HG03457 (cell line): ENCODE measurements around the gene TRIM41.
A peak's percentile ranks its signal among the peaks of the same experiment; 100 is the strongest.
"Not testable (repeated sequence)": the region's sequence is repeated elsewhere in the genome, so short reads cannot be mapped to it uniquely, and the experiment has no call there.

Experiments used
- ATAC-seq: cut with Tn5 transposase; IDR thresholded peaks from one replicate; pipeline ENCODE4 v1.9.1; 2021; ENCODE audit warnings: moderate number of reproducible peaks; ENCODE audit not compliant: unreplicated experiment

Gene TRIM41

DNA sequence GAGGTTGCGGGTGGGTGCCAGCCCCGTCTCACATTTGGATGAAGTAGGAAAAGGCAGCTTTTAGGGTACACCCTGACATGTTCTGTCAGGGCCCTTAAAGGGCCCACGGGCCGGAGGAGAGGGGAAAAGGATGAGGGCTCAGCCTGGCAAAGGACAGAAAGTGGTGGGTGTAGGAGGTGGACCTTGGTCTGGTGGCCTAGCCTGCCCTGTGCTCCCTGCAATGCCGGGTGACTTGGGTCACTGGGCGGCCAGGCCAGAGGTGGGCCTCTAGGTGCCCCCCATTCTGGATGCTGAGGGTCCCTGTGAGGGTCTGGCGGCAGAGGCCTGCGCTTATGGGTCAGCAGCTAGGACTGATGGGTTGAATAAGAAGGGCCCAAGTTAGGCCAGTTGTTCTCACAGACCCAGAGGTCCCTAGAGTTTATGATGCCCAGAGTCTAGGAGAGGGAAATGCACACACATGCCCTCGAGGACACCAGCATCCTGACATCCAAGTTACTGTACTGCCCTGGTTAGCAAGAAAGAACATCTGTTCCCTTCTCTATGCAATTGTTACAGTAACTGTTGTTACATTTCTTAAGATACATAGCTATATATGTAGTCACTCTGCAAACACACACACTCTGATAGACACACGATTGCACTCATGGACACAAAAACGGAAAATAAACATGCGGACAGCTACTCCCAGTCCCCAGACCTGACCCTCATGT is 30.6 kb upstream of the TRIM41 start:
- no peak for ATAC-seq

GRCh38 chr5:181193656-181194055 is 29.4 kb upstream of the TRIM41 start:
- no peak for ATAC-seq

DNA sequence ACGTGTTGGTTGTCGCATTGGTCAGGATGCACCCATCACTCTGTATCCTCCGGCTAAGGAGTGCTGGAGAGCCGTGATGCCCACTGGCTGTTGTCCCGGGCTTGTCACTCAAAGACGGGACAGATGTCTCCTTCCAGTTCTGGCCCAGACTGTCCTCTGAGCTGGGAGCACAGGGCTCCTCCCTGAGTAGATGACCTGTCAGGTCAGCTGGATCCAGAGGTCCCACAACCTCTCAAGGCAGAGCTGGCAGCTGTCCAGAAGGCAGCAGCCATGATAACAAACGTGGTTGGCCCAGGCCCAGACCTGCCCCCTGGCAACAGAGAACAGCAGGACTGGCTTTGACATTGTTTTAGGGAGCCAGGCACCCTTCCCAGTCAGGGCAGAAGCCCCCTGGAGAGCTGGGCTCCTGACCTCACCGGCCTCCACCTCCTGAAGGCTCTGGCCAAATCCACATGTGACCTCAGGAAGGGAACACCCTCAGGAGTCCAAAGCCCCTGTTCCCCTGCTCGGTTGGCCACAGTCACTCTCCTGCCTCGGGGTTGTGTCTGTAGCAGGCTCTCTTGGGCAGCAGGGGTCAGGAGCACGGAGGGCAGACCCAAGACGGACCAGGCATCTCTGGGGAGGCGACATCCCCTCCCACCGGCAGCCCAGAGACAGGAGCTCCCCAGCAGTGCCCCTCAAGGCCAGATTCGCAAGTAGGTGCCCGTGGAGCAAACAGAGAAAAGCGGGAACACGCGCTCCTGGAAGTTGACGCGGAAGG is 28.4 kb upstream of the TRIM41 start:
- no peak for ATAC-seq

DNA sequence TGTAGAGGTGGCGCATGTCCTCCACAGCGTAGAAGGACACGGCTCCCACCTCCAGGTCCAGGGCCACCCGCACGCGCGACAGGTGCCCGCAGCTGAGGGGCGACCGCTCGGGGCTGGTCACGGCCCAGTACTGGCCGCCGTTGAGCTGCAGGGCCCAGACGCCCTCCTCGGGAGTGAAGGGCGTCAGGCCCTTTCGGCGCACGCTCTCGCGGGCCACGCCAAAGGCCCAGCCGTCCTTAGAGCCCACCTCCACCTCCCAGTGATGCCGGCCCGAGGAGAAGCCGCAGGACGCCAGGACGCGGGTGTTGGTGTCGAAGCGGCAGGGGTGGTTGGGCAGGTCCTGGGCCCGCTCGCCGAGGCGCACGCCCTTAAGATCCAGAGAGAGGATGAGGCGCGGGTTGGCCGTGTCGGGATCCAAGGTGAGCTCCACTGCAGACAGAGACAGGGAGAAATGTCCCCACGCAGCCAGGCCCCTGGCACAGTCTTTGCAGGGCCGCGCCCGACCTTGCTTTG is 27.8 kb upstream of the TRIM41 start:
- ATAC-seq, result no peak

DNA sequence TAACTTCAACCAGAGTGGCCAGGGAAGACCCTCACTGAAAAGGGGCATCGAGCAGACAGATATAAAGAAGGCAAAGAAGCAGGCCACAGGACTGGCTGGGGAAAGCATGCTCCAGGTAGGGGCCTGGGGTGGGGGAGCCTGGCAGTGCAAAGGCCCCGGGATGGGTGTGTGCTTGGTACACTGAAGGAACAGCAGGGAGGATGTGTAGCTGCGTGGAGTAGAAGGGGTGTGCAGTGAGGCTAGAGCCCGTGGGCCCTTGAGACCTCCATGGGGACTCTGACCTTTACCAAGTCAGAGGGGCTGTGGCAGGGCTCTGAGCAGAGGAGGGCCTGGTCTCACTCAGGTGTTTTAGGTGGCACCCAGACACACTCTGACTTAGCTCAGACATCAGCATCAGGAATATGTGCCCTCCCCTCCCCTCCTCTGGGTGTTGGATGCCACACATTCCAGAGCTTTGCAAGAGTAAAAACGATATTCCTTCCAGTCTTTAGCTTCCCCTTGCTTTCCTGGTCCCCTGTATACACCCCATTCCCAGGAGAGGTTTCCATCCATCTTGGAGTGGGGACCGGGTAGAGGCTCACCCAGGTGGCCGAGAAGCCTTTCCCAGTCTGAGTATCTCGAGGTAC is 25.6 kb upstream of the TRIM41 start:
- no peak for ATAC-seq

GRCh38 chr5:181198106-181198685 is 24.9 kb upstream of the TRIM41 start:
- ATAC-seq, result no peak

GRCh38 chr5:181198905-181199519 is 24.1 kb upstream of the TRIM41 start:
- peak; percentile 52 for ATAC-seq

DNA sequence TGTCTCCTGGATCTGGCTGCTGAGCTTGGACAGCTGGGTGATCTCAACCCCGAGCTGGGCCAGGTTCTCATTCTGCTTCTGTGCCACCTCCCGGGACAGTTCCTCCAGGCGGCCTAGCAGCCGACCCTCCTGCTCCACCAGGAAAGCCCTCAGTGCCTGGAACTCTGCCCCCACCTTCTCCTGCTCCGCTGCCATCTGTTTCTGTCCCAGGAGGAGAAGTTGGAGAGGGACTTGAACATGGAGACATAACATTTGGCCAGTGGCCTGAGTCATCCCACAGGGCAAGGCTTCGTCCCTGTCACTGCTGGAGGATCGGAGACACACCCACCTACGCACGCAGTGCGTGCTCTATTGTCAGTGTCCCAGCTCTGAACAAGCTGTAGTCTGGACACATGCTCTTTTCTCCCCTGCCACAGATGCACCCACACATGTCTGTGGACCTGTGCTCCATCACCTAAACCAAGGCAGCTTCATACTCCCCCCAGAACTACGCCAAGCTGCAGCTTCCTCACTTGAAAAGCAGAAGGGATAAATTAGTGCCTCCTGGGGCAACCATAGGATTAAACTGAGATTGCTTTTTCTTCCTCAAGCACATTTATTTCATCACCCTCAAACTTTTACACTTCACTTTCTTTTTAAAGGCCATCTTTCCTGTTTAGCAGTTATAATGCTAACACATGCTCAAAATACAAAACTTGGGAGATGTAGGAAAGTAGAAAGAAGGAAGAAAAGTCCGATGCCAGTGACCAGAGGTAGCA is 23.0 kb upstream of the TRIM41 start:
- no peak for ATAC-seq

DNA sequence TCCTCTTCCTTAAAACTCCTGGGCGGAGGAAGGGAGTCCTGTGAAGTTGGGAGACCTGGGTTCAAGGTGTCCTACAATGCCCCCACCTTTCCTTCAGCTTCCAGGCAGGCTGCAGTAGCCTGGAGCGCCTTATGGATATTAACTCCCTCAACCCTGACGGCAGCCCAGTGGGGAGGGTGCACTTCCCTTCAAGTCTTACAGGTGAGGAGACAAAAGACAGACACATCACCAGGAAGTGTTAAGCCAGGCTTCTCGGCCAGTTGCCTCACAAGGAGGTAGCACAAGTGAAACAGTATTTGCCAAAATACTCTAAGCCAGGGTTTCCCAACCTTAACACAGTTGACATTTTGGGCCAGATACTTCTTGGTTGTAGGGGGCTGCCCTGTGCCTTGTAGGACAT is 22.3 kb upstream of the TRIM41 start:
- no peak for ATAC-seq

DNA sequence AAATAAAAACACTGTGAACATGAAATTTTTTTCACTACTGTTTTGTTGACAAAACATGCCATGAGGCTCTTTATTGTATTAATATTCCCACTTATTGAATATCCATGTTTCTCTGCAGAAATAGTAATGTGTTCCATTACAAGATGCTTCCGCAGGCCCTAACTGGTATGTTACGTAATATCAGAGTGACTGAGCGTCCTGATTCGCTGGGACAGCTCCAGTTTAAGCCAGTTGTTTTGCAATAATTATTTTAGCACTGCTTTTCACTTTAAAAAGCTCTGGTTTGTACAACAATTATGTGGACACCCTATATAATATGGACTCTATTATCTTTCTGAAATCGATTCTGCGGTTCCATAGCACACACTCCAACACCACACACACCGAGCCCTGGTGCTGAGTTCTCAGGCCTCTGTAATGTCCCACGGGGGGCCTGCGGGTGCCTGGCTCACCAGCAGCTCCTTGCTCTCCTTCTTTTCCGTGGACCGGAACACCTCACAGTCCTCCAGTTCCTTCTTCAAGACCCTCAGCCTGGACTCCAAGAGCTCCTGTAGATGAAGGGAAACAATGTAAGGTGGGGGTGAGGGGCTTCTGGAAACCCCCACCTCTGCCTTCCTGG is 19.9 kb upstream of the TRIM41 start:
- ATAC-seq, result no peak

- ATAC-seq, result no peak
These were observed 19.3 kb upstream of the TRIM41 start for GRCh38 chr5:181203777-181204112.

- no peak for ATAC-seq
These were observed 18.8 kb upstream of the TRIM41 start for GRCh38 chr5:181204113-181204825.

DNA sequence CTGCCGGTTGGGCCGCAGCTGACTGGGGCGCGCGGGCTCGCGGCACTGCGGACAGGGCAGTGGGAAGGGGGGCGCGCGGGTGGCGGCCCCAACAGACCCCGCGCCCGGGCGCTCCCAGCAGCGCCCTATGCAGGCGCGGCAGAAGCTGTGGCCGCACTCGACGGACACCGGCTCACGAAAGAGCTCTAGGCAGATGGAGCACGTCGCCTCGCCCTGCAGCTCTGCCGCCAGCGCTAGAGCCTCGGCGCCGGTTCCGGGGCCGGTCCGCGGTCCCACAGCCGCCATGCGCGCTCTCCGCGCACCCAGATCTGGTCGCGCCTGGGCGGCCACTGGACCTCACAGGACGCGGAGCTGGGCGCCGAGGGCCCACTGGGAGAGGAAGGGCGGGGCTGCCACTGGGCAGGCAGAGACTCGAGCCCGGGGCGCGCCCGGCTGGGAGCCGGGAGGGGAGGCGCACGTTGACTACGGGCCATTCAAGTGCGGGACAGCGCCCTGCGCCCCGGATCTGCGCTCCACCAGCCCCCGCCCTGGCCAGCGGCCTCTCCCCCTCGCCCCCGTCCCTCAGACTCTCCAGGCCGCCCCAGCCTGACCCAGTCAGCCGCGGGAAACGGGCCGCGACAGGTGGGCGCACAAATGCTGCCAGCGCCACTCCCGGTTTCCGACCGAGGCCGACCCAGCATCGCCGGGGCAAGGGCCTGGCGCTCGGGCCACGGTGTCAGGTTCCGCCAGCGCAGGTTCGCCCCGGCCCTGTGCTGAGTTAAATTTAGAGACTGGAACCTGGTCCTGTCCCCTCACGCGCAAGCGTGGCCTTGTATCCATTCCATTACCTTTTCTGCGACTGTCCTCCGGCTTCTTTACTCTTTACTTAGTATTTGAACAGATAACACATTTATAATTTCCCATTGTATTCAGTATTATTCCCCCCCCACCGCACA is 18.0 kb upstream of the TRIM41 start, which contains the start of gene TRIM7:
Gene TRIM7, minus strand, starts transcription at position 371 of the 935 bp plus-strand sequence. Its CDS starts 86 bp downstream, at position 285.
- no peak for ATAC-seq

DNA sequence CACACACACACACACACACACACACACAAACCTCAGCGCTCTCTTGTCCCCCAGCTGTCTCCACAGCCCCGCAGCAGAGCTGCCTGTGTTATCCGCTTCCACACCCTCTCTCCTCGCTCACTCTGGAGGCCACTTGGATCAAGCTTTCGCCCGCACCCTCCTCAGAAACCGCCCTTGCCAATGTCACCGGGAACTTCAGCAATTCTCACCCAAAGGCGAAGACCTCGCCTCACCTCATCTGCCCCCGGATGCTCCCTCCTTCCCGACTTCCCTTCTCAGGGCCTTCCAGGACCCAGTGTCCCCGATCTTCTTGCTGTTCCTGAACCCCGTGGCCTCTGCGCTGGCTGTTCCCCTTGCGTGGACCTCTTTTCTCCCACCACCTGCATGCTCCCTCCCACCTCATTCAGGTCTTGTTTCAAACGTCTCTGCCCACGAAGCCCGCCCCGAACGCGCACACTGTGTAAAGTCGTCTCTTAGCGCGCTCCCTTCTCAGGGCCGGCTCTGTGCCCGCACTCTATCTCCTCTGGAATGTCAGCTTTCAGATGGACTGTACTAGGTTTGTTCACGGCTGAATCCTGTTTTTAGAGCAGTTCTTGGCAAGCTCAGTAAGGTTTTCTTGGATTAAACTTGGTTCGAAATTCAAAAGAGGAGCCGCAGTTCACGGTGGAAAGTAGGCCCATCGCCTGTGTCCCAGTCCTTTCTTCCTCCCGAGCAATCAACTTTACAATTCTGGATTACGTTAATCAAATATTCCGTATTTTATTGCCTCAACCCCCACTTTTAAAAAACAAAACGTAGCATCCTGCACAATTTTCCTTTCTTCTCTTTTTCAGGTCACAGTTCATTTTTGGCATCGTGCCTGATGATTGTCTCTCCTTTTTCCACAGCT is 17.1 kb upstream of the TRIM41 start:
- ATAC-seq, result no peak

DNA sequence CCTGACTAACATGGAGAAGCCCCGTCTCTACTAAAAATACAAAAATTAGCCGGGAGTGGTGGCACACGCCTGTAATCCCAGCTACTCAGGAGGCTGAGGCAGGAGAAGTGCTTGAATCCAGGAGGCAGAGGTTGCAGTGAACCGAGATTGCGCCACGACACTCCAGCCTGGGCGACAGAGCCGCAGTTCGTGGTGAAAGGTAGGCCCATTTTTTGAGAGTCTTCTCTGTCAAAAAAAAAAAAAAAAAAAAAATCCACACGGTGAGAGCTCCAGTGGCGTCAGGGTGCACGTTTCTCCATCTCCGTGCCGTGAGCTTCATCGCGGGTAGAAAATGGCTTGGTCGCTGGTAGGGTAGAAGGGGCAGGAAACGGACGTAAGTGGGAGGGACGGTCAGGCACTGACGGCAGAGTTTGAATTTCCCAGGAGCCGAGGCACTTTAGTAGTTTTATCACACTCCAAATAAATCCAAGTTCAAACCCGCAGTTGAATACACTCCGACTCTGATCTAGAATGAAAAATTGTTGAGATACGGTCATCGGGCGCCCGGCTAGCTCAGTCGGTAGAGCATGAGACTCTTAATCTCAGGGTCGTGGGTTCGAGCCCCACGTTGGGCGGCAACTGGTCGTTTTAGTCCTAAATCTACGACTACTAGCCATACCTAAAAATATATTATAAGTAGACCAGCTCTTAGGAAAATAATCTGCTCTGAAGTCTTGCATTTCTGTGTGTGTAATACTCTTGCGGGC is 15.7 kb upstream of the TRIM41 start:
- ATAC-seq, result peak; percentile 23

DNA sequence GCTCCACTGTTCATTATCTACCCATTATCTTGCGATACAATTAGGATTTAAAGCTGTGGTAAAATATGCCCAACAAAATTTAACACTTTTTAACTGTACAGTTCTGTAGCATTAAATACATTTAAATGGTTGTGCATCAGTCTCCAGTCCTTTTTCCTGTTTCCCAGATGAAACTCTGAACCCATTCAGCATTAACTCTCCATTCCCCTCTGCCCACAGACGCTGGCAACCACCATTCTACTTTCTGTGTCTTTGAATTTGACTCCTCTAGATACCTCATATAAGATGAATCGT is 15.2 kb upstream of the TRIM41 start:
- no peak for ATAC-seq

GRCh38 chr5:181209006-181209405 is 14.1 kb upstream of the TRIM41 start:
- ATAC-seq, result not testable (repeated sequence)
